GM20431 (cell line): ENCODE measurements around the gene PCCA.
"Not testable (repeated sequence)": the region's sequence is repeated elsewhere in the genome, so short reads cannot be mapped to it uniquely, and the experiment has no call there.

Experiments used
- in situ Hi-C: fragments of 300-500 bp; cut with MseI, MboI; formaldehyde crosslinking; loops from one replicate; pipeline ENCODE4 v1.15.0; 2020; ENCODE audit warnings: low sequenced_read_pairs; ENCODE audit not compliant: unreplicated experiment

The PCCA gene

GRCh38 chr13:100282306-100282705 lies 193.4 kb downstream of the PCCA start:
- in situ Hi-C loops: not testable (repeated sequence)

- in situ Hi-C loops: no loop called here
Measured at GRCh38 chr13:100290165-100290801, 201.4 kb downstream of the PCCA start.

GRCh38 chr13:100291624-100292023 lies 202.7 kb downstream of the PCCA start:
- in situ Hi-C loops: no loop called here

- in situ Hi-C loops: no loop called here
Measured at GRCh38 chr13:100297413-100297812, 208.5 kb downstream of the PCCA start.

GRCh38 chr13:100298116-100298681 lies 209.3 kb downstream of the PCCA start:
- in situ Hi-C loops: no loop called here

- in situ Hi-C loops: no loop called here
Measured at GRCh38 chr13:100298691-100299090, 209.8 kb downstream of the PCCA start.

- in situ Hi-C loops: no loop called here
Measured at GRCh38 chr13:100300243-100300642, 211.3 kb downstream of the PCCA start.

- in situ Hi-C loops: no loop called here
Measured at GRCh38 chr13:100300708-100301107, 211.8 kb downstream of the PCCA start.

GRCh38 chr13:100301418-100301817 lies 212.5 kb downstream of the PCCA start:
- in situ Hi-C loops: no loop called here

- in situ Hi-C loops: no loop called here
Measured at GRCh38 chr13:100302391-100302790, 213.5 kb downstream of the PCCA start.

- in situ Hi-C loops: no loop called here
Measured at GRCh38 chr13:100304229-100304628, 215.3 kb downstream of the PCCA start.

- in situ Hi-C loops: no loop called here
Measured at GRCh38 chr13:100305398-100305797, 216.5 kb downstream of the PCCA start.

GRCh38 chr13:100306030-100306429 lies 217.1 kb downstream of the PCCA start:
- in situ Hi-C loops: no loop called here

- in situ Hi-C loops: no loop called here
Measured at GRCh38 chr13:100306434-100306999, 217.6 kb downstream of the PCCA start.

- in situ Hi-C loops: no loop called here
Measured at GRCh38 chr13:100314132-100314910, 225.4 kb downstream of the PCCA start.

GRCh38 chr13:100315522-100315921 lies 226.6 kb downstream of the PCCA start:
- in situ Hi-C loops: no loop called here

GRCh38 chr13:100318473-100318872 lies 229.6 kb downstream of the PCCA start:
- in situ Hi-C loops: not testable (repeated sequence)

GRCh38 chr13:100323937-100324336 lies 235.0 kb downstream of the PCCA start:
- in situ Hi-C loops: no loop called here

- in situ Hi-C loops: no loop called here
Measured at GRCh38 chr13:100330662-100331061, 241.8 kb downstream of the PCCA start.

- in situ Hi-C loops: no loop called here
Measured at GRCh38 chr13:100333141-100333540, 244.2 kb downstream of the PCCA start.

GRCh38 chr13:100334214-100334613 lies 245.3 kb downstream of the PCCA start:
- in situ Hi-C loops: no loop called here
